GM18526 (cell line): ENCODE results near the gene ANKH.

Experiments
- POLR2A ChIP-seq: IDR thresholded peaks from 3 replicates; pipeline ENCODE4 v1.6.1; 2011; ENCODE audit not compliant: insufficient read length; ENCODE audit errors: extremely low read depth

ANKH gene

DNA sequence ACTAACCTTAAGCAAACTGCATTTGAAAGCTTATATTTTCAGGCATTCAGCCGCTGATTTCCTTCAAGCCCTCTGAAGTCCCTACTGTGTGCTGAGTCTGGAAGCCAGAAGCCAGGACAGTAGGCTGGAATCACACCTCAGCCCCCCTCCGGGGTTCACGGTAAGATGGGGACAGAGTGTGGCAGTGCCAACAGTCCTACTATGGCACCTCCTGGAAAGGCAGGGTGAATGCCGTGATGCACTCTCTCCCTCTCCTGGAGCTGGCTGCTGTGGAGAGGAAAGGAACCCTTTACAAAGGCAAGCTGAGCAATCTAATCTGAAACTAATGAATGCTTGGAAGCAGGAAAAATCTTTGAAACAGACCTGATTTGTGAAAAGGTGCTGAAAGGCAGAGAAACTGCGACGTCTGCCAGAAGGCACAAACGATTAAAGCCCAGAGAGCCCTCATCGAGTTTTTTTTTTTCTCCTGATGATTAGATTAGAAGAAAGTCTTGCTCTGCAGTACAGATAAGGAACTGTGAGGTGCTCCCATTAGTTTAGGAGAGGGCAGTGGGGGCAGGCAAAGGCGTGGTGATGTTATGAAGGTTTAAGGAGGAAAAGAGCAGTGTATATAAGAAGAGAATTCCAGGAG is 21.0 kb downstream of the ANKH start:
- TF ChIP-seq POLR2A, result no peak

DNA sequence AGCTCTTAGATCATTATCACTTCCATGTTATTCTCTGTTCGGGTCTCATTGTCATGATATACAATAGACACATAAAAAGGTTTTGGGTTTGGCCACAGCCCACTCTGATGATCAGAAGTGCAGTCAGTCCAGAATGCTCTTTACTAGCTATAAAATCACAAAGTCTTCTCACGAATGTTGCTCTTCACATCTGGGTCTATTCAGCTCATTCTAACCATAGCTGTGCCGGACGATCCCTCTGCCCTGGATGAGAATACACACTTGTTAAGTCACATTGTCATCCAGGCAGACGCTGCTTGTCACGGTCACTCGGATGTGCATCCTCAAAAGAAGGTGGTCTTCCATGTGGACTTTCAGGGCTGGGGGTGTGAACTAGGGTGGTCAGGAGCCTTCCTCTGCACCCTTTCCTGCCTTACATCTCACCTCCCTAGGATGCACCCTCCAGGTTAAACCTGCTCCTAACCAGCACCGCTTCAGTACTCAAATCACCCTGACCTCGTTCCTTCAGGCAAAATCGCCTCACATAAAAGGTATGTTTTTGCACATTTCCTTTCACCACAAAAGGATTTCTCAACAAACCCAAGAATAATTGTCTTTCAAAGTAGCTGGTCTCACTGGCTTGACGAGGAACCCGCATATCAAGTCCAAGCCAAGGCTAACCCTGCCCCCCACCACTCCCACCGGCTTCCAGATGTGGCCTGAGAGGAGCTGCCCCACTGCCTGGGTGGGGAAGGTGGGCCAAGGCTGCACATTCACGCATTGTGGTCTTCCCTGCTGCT is 21.9 kb downstream of the ANKH start:
- no peak for TF ChIP-seq POLR2A

DNA sequence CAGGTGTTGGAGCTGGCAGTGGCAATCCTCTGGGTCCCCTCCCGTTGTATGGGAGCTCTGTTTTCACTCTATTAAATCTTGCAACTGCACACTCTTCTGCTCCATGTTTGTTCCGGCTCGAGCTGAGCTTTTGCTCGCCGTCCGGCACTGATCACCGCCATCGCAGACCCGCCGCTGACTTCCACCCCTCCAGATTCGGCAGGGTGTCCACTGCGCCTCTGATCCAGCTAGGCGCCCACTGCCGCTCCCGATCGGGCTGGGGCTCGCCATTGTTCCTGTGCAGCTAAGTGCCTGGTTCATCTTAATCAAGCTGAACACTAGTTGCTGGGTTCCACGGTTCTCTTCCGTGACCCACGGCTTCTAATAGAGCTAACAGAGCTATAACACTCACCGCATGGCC is 23.2 kb downstream of the ANKH start:
- no peak for TF ChIP-seq POLR2A

DNA sequence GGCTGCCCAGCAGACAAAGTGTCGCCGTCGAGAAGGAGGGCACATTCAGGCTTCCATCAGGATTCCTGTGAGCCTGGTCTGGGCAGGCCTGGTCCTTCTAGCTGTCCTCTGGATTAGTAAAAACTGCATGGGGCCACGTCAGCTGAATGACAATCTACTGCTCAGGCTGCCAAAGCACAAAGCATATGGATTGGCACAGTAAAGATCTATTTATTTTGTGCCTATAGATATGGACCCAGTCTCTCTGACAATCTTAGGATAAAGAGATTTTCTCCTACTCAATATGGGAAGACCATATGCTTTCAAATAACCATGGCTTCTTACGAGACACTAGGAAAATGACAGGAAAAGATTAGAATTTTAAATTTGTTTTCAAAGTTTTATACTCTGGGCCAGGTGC is 24.1 kb downstream of the ANKH start:
- TF ChIP-seq POLR2A, result no peak

DNA sequence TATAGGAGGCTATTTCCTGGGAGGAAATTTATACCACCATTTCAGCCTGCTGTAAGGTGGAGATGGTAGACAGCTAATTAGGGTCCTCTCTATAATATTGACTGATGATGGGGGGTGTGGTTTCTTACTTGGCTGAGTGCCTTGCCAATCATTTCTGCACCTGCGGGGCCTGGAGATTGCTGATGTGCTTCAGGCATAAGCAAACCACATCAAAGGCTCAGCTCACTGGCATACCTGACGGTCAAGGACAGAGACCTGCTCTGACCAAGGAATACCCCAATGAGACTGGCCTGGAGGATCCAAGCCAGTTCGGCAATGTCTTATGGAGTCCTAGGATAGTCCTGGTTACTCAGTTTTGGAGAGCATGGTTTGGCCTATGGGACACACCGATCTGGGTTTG is 29.5 kb downstream of the ANKH start:
- TF ChIP-seq POLR2A, result no peak

DNA sequence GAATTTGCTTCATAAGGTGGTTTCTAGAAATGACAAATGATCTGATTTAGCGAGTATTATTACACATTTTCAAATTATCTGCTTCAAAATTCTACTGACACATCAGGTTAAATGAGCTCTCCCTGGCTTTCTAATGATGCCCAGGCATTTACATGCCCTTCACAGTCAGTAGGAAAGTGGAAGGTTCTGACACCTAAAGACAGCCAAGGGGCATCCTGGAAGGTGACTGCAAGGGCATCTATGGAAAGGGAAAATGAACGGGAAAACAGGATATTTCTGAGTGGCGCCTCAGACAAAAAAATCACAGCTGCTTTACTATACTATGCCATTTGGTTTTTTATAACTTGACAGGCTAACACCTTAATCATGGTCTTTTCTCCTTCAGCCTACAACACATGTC is 31.0 kb downstream of the ANKH start:
- no peak for TF ChIP-seq POLR2A

DNA sequence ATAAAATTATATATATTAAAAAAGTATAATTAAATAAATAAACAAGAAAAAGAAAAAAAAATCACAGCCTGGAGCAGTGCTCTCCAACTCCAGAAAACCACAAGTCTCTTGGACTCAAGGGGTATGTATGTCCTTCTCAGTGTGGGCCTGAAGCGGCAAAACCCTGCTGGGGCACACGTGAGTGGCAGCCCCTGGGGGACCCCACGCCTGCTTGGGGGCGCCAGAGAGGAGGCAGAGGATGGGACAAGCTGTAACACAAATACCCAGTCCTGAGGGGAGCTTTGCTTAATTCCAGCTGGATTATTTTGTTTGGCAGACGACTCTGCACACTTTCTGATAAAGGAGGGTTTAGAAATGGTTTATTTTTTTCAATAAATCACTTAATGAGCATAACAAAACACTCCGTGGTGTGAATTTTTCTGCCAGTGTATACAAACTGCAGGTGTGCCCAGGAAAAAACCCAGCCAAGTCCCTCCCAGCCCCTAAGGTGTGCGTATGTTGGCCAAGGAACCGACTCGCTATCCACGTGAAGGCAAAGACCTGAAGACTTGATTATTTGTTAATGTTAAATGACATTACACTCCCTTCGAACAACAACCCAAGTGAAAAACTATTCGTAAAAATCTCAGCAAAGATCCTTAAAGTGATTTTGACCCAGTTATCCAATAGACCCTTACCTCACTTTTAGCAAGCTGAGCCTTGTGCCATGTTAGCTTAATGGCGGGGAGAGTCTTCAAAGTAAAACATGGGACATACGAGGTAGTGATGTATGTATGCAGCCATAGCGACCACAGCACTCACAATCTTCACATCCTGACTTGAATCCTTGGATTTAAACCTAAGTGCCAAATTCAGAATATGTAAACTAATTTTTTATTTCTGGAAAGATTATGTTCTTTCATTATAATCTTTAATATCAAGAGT is 32.9 kb downstream of the ANKH start:
- no peak for TF ChIP-seq POLR2A

DNA sequence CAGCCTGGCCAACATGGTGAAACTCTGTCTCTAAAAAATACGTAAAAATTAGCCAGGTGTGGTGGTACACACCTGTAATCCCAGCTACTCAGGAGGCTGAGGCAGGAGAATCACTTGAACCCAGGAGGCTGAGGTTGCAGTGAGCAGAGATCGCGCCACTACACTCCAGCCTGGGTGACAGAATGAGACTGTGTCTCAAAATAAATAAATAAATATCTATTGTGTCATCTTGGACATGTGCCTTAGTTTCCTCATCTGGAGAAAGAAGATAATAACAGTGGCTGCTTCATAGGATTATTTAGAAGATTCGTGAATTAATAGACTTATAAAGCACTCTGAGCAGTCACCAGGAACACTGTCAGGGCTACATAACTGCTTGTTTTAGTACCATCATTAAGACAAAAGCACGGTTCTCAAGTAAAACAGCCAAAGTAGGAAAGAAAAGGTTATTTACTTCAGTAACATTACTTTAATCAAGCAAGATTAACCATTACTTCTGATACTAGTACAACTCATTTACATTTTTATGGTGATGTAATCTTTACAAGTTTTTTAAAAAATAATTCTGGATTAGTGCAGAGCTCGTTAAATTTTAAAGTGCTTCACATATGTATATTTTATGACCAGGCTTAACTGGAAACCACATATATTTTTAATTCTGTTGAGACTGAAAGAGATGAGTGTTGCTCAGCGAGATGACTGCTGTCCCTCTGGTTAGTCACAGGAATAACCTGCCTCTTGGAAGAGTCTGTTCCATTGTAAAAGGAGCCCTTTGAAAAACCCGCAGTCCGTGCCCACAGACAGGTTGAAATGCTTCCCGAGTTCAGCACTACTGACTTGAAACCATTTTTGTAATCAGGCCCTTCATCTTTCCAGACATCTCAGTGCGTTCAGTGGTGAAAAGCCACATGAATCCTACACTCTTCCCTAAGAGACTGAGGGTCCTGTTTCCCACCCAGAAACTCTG is 36.7 kb downstream of the ANKH start:
- no peak for TF ChIP-seq POLR2A

DNA sequence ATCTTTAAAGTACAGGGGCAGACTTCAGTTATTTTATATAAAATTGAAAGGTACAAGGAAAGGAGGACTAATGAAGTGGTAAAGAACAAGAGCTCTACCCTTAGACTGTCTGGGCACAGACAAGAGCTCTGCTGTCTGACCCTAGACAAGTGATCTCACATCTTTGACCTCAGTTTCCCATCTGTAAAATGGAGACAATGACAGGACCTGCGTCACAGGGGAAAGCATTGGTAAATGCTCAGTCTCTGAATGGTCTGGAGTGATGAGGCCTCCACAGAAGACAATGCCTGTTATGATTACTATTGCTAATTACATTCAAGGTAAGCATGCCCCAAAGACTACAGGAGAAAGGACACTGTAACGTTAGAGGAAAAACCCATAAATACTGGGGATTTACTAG is 37.5 kb downstream of the ANKH start:
- no peak for TF ChIP-seq POLR2A

DNA sequence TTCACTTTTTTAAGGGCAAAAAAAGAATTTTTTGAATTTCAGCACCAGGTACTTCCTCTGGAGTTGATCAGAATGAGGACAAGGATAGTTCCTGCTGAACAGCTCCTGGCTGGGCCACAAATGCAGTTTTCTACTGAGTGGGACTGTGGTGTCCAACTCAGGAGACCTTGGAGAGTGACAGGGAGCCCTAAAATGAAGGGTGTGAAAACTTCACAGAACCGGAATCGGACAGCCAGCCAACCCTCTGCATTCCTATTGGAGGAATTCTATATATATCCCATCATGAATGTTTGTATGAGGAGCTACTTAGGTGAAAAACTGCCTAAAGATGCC is 40.6 kb downstream of the ANKH start:
- no peak for TF ChIP-seq POLR2A

DNA sequence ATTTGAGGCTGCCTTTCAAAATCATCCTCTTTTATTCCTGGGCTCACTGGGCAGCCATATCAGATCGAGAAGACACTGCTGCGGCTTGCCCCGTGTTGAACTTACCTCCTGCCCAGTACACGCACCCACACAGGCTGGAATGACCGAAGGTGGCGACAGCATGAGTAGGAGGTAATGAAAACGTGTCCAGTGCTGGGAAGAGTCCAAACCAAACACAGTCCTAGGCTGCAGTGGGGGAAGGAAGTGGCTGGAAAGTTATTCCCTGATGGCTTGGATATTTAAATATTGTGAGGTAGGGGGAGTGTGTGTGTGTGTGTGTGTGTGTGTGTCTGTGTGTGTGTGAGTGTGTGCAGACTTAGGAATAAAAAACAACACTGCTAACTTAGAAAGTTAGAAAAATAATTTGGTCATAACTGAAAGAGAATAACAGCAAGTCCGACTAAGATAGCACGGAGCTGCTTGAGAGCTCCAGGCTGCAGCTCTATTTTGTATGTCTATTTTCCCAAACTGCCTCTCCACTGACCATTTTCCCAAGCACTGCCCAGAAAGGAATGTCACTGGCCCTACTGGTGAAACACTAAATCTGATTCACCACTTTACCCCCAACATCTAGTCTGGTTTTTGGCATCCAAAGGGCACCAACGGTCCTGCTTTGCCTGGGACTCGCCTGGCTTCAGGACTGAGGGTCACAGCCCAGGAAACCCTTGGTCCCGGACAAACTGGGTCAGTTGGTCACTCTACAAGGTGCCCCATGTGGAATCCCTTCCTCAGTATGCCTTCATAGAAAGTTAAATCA is 41.2 kb downstream of the ANKH start:
- no peak for TF ChIP-seq POLR2A

DNA sequence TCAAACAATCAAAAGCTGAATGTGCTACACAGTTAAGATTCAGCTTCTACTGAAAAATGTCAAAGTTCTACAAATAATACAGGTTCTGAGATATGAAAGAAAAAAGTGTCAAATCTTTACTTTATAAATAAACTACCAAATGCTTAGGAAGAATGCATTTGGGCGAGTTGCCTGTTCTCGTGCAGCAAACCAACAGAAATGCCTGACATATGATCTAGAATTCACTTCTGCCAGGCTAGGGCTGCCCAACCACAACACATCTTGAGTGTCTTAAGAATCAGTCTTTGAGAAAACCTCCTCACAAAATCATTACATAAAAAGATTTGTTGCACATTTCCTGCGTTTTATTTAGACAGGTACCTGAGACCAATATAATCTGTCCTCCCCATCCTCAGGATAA is 42.2 kb downstream of the ANKH start:
- TF ChIP-seq POLR2A, result no peak

DNA sequence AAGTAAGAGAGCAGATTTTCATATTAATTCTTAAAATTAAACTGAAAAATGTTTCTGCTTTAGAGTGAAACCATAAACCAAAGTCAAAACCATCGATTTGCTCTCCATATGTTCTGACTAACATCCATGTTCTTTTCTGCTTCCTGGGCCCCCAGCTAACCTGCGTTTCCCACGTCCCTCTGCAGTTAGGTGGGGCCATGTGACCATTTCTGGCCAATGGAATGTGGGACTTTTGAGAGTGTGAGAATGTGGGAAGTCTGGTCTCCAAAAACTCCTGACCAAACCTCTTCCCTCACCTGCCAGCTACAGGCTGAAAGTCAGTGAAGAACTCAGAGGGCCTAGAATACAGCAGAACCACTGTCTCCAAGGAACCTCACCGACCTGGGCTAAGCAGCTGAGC is 44.9 kb downstream of the ANKH start:
- no peak for TF ChIP-seq POLR2A

DNA sequence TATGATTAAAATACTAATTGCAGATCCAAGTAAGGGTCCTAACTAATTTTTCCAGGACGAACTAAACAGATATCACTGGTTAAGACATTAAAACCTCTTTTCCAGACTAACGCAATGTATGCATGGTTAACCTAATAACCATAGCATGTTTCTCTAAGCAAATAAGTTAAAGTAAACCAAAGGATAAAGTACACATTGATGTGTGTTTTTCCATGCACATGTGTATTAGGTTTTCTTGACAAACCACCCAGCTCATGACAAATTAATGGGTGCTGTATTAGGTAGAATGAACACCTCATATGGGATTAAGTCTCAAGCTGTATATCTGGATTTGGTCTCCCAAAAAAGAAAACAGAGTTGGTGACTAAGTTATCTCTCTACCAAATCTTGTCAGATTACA is 45.6 kb downstream of the ANKH start:
- TF ChIP-seq POLR2A, result no peak

DNA sequence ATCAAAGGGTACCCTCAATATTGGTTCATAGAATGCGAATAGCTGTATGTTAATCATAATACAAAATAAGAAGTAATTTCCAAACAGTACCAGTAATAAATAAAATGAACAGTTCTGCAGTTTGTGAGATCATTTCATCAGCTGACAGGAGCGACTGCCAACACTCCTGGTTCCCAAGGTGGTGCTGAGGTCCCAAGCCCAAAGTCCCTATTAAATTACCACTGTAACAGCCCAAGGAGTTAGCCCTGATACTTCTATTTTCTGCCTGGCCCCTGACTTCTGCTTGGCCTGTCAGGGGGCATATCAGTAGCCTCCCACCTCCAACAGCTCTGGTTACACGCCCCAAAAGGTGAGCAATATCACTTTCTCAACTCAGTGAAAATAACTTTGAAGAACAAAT is 47.1 kb downstream of the ANKH start:
- no peak for TF ChIP-seq POLR2A
